DMS53 (cell line): ENCODE results near the gene PSMA7.

ENCODE experiments used
- DNase-seq: peaks from one replicate; lab custom pipeline; 2025; lab: John Stamatoyannopoulos, UW

The PSMA7 gene

DNA sequence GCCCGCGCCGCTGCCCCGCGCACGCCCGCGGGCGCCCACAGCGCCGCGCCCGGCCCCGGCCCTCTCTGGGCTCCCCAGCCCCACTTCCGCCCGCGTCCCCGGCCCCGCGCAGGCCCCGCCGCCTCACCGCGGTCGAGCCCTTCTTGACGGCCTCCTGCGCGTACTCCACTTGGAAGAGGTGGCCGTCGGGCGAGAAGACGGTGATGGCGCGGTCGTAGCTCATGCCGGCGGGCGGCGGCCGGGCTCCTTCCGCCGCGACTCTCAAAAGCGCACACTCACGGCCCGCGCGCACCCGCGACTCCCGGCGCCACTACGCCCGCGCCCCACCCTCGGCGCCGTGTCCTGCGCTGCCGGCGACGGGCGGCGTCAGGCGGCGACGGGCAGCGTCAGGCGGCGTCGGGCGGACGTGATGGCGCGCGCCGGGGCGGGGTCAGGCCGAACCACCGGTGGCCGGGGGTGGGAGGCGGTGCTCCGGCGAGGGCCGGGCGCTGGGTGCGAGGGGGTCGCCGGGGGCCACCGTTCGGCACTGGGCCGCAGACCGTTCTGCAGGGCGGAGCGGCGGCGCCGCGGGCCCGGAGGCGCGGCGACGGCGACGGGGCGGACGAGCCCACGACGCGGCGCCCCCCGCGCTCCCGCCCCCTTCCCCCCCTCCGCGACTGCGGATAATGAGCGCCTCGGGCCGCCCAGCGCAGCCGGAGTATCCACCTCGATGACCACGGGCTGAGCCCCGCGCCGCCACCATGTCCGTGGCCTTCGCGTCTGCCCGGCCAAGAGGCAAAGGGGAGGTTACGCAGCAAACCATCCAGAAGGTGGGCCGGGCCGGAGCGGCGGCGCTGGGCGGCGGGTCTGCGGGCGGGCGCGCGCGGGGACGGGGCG, at the start of gene PSMA7, which contains the start of gene SS18L1:
TSS of gene PSMA7 (minus strand) at position 314 of the 876 bp plus-strand sequence. CDS start at position 223, 91 bp downstream.
TSS of gene SS18L1 (plus strand) at position 689 of the 876 bp plus-strand sequence. CDS start at position 741, 52 bp downstream.
- peak; percentile 97 for DNase-seq

DNA sequence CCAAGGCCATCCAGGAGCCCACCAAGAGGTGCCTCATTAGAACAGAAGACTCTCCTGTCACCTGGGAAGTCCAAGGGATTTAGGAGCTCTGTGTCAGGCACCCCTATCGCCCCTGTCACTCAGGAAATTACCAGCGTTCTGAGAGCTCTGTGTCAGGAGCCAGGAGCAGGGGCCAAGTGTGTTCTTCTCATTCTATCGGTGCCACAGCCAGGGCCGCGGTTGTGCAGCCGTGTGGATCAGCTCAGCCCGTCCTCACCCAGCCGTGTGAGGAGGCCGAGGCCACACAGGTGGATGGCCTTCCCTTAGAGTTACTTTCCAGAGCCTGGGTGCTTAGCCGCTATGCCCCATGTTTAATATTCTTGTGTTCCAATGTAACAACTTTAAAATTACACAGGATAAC, 49.4 kb upstream of the PSMA7 start:
- no peak for DNase-seq

DNA sequence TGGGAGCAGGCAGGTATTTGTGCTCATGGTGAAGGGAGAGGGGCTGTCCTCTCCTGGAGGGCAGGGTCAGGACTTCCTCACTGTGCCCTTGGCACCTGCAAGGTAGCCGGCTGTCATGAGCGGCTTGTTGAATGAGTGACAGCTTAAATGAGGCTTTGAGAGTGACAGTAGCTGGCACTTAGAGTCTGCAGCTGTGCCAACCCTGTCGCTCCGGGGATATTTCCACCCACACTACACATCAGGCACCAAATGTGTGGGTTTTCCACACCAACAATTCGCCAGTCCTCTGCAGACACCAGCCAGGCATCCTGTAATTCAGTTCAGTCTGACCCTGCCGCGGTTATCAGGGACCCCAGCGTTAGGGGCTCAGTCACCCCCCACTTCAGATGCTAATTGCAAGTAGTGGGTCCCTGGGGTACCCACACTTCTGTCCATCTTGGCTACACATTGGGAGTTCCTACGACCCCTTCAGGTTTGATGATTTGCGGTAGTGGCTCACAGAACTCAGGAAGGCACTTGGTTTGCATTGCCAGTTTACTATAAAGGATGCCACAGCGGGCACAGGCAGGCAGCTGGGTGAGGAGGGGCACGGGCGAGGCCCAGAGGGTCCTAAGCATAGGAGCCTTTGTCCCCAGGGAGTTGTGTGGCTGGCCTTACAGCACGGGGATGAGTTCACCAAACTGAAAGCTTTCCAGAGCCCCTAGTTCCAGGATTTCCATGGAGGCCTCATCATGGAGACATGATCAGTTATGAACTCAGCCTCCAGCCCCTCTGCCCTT, 48.8 kb upstream of the PSMA7 start:
- no peak for DNase-seq

DNA sequence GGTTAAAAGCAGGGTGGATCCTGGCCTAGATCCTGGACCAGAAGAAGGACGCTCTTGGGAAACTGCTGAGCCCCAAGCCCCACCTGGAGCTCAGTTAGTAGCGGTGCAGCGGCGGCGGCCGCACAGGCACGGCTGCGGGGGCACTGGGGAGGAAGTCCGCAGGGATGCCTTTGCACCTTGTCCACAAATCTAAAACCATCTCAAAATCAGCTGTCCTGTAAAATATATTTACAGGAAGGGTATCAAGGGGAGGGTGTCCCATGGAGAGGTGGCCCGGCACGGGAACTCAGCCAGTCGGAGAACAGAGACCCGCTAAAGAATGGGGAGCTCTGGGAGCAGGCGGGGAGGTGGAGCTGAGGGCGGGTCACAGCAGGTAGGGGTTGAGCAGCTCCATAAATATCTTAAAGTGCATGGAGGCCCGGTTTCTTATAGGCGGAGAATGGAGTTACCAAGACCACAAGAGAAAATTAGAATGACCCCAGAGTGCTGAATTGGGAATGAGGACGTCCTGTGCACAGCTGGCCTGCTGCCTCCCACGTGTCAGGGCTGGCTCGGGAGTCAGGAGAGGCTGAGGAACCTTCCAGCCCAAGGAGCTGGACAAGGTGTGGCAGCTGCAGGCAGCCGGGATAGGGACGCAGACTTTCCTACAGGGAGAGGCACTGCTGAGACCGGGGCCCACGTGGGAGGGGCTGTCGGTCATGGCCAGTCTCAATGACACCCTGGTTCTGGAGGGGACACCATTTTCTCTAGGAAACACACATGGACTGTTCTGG, 47.6 kb upstream of the PSMA7 start:
- DNase-seq, result no peak

DNA sequence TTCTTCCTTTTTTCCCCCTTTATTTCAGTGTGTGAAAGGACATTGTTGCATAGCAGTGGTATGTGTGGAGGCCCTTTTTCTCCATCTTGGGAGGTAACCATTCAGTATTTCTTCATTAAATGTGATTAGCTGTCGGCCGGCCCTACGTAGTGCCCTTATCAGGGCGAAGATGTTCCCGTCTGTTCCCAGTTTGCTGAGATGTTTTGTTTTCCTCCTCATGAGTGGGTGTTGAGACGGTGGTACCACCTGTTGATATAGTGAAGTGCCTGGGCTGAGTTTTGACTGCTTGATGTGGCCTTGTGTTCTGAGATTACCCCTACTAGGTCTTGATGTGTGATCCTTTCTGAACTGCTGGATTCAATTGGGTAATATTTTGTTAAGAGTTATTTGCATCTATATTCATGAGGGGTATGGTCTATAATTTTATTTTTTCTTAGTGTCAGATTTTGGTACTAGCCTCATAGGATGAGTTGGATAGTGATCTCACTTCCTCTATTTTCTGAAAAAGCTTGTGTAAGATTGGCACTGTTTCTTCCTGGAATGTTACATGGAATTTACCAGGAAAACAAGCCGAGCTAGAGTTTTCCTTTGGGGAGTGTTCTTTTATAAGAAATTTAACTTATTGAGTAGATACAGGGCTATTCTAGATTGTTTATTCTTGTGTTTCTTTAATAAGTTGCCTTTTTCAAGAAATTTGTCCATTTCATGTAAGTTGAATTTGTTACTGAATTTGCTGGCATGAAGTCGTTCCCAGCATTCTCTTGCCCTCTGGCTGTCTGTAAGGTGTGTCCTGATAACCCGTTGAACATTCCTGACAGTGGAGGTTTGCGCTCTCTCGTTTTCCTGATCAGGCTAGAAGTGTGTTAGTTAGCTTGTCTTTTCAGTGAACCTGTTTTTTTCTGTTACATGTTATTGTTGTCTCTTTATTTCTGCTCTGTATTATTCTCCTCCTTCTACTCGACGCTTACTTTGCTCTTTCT, 44.0 kb upstream of the PSMA7 start:
- no peak for DNase-seq

DNA sequence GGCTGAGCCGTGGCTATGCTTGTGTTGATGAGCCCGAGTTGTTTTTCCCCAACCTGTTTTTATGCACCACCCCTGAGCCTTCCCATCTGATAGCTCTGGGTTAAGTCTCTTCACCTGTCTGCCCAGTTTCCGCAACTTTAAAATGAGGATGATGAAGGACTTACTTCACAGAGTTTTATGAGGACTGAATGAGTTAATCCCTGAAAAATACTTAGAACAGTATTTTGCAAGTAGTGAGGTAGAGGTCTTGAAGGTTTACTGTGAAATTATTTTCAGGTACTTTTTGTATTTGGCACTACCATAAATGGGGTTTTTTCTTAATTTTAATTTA, 42.9 kb upstream of the PSMA7 start:
- DNase-seq, result no peak

DNA sequence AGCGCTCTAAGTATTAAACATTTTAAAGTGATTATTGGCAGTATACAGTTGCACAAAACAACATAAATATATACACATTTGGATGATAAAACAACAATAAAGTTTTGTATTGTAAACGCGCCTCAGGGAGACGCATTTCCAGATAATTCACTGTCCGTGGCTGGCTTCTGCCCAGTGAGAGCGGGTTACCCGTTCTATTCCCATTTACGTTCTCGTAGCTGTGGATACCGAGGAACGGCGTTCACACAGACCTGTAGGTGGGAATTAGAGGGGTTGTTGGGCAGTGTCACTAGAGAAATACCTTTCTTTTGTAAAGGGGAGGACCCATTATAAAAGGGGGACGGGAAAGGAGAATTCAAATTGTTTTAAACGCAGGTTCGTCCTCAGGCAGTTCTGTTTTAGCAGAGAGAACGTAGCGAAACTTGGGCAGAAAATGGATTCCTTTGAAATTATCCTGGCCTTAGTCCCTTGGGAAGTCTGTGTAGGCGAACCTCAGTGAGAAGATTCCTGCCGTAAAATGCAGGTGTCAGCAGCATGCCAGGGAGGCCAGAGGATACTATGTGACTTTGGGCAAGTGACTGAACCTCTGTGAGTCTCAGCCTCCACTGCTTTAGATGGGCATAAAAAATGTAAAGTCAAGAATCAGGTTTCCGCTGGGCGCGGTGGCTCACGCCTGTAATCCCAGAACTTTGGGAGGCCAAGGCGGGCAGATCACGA, 40.4 kb upstream of the PSMA7 start:
- DNase-seq, result peak; percentile 44

DNA sequence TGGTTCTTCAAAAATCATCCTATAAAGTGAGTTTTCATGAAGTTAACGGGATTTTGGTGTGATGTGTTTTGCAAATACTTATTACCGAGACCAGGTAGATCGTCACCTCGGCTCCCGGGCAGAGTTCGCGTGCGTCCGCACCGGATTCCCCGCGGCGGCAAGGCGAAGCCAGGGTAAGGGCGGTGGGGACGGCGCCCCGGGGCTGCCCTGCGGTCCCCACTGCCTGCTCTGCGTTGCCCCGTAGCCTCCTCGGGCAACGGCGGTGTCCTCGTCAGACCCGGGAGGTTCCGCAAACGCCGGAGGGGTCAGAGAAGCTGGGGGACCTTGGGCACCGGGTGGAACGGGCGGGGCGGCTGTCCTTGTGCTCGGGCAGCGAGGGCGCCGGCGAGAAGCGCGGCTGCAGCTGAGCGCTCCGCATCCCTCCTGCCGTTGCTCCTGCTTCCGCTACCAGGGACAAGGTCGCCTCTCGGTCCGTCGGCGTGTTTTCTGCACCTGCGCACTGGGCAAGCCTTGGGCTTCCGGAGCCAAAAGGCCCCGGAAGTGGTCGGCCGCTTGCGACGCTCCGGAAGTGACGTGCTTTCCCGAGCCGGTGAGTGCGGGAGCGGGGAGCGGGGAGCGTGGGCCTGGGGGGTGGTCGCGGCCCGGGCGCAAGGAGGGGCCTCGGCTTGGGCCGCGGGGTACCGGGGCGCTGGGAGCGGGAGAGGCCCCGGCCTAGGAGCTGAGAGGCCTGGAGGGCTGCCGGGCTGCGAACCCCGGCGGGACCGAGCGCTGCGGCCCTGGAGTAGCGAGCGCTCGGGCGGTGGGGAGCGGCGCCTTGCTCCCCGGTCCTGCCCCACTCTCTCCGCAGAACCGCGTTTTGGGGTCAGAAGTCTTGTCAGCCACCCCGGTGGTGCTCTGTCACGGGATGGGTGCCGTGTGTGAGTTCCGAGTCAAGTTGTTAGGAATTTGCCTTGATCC, 39.6 kb upstream of the PSMA7 start, which contains the start of gene MTG2:
TSS of gene MTG2 (plus strand) at position 560 of the 957 bp plus-strand sequence. CDS start 10,393 bp downstream, outside the sequence.
- DNase-seq, result peak; percentile 99

DNA sequence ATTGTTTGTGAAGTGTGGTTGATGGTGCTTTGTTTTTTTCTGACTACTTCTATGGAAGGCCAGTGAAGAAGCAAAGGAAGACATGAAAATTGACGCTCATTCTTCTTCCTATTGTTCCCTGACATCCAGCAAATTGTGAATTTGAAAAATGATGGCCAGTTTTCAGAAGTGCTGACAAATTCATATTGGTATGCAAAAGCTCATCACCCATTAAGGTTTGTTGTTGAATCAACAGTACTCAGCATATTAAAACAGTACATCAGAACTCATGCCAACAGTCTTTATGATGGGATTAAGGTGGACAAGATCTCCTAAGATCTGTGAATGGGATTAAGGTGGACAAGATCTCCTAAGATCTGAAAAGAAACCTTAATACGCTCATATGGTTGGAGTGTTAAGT, 38.6 kb upstream of the PSMA7 start:
- peak; percentile 29 for DNase-seq

DNA sequence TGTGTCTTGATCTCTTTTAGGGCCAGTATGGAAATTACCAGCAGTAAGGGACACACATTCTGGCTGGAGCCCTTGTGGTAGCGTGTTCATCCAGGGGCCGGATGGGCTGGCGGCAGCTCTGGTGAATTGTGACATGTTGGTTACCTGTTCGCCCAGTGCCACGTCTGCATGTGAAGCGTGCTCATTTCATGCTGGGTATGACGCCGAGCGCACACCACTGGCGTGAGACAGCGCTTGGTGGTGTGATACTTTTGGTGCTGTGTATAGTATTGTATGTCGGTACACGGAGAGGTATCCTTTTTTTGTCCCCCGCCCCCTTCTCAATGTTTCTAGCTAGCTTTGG, 35.9 kb upstream of the PSMA7 start:
- DNase-seq, result no peak

DNA sequence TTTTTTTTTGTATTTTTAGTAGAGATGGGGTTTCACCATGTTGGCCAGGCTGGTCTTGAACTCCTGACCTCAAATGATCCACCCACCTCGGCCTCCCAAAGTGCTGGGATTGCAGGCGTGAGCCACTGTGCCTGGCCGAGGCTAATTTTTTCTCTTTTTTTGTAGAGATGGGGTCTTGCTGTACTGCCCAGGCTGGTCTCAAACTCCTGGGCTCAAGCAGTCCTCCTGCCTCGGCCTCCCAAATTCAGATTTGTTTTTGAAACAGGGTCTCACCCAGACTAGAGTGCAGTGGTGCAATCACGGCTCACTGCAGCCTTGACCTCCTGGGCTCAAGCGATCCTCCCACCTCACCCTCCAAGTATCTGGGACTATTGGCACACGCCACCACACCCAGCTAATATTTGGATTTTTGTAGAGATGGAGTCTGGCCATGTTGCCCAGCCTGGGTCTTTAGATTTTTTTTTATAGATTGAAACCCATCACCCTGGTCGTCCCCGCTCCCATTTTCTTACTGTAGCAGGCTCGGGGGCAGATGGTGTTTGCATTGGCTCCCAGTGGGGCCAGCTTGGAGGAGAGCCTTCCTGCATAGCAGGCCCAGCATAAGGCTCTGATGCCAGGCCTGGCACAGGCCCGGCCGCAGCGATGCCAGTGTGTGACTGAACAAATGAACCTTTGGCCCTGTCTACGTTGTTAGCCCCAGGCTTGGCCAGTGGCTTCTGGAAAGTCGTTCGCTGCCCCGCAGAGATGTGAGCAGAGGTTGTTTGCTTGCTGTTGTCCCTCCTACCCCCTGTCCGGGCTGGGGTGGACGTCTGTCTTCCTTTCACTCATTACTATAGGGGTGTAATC, 35.3 kb upstream of the PSMA7 start:
- DNase-seq, result no peak

DNA sequence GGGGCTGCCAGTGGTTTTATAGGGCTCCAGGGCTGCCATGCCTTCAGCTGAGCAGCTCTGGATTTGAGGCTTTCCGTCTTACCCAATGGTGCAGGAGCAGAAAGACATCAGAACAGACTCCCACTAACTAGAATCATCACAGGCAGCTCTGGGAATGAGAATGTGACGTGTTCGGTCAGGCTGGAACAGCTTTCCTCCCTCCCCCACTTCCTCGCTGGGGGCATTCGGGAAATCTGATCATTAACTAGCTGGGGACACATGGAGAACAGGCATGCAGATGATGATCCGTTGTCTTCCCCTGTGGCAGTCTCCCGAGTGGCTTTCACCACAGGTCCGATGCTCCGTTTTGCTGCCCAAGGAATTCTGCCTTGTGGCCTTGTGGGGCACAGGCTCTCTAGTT, 34.1 kb upstream of the PSMA7 start:
- no peak for DNase-seq

DNA sequence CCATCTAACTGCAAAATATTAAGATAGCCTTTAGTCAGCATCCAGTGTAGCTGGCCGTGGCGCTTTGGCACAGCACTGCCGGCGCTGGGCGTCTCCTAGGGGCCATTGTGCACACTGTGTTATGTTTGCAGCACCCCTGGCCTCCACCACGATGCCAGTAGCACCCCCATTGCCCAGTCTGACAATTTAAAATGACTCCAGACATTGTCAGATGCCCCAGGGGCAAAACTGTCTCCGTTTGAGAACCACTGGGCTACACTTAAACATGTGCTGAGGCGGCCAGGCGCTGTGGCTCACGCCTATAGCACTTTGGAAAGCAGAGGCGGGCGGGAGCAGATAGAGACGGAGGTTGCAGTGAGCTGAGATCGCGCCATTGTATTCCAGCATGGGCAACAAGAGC, 33.7 kb upstream of the PSMA7 start:
- DNase-seq, result no peak

DNA sequence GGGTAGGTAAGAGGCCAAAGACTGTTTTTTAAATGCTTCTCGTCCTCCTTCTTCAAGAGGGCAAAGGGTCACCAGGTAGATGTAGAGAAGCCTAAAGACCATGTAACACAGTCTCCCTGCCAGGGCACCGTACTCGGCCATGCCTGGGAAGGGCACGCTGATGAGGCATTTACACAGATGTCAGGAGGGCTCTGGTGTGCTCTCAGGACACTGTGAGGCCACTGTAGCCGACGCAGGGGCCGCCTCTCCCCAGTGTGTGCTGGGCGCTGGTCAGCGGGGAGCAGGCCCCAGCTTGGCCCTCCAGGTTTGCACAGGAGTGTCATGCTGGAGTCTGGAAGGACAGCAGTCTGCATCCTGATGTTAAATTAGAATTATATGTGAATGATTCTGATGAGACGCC, 32.5 kb upstream of the PSMA7 start:
- DNase-seq, result no peak

DNA sequence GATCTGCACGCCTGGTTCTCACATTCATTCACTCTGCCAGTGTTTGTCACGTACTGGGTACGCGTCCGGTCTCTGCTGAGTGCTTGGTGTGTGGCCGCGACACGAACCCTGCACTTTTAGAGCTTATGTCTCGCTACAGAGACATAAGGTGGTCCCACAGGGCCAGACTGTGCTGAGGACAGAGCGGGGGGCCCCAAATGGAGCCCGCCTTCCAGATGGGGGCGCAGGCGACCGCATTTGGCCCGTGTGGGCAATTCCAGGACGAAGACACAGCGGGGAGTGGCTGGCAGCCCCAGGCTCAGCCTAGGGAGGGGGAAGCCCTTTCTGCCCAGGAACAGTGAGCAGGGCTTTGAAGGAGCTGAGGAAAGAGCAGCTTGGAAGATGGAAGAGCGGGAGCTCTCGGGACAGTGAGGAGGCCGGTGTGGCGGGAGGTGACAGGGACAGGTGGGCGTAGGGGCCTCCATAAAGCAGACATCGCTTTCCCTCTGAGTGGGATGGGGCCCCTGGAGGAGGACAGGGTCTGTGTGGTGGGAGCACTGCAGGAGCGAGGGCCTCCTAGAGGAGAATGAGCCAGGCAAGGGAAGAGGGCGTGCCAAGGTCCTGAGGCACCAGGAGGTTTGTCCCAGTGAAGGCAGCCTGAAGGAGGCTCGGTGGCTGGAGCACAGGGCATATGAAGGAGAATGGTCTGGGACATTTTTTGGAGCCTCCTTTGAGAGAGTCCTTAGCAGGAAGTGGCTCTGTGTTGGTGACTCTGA, 31.9 kb upstream of the PSMA7 start:
- no peak for DNase-seq

DNA sequence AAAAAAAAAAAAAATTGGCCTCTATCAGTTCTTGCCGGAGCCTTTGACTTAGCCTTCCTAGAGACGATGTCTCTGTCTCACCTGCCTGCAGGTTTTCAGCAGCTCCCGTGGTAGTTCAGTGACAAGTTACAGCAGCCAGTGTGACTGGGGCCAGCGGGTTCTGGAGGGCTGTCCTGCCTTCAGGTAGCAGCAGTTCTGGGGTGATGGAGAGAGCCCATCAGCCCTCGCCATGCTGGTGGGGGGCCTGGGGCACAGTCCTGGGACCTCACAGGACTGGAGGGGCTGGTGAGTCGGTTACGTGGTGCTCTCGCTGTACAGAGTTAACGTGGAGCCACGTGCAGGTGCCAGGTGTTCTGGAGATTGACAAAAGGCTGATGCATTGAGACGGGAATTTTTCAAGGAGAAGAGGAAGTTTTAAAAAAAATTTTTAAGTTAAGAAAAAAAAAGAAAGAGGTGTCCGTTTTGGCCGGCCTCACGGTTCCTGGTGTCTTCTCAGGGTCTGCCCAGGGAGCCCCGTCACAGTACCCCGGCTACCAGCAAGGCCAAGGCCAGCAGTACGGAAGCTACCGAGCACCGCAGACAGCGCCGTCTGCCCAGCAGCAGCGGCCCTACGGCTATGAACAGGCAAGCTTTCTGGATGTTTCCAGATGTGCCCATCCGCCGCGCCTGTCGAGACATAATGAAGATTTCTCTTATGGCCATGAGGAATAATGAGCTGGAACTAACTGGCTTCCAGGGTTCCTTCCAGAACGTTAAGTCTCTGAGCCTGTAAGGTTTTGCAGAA, 31.0 kb upstream of the PSMA7 start:
- DNase-seq, result no peak

DNA sequence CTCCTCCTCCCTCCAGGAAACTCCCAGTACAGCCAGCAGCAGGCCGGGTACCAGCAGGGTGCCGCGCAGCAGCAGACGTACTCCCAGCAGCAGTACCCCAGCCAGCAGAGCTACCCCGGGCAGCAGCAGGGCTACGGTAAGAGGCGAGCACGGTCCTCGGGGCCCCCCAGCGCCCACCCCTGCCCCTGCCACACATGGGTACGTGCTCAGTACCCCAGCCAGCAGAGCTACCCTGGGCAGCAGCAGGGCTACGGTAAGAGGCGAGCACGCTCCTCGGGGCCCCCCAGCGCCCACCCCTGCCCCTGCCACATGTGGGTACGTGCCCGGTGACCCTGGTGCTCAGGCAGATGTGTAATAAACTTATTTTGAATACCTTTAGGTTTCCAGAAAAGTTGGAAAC, 29.5 kb upstream of the PSMA7 start:
- DNase-seq, result no peak
